K562 (cell line): ENCODE measurements around the gene IRF2BP2. TPM values are rescaled to one million over a fixed set of nuclear protein-coding genes. Genes with fewer than 3 reads are reported as not detected.

Source experiments
- CREB1 ChIP-seq, 2 experiments: sonication (generic) in 1 of 2; formaldehyde crosslinking in 1 of 2; IDR thresholded peaks; 2 replicates each; pipeline versions ENCODE4 v1.6.1 to v1.8.0; 2012 to 2022; ENCODE audit warnings: inconsistent platforms in 1 of 2, mild to moderate bottlenecking in 1 of 2, missing genetic modification reagents in 1 of 2, moderate library complexity in 1 of 2
- CTCFL ChIP-seq: IDR thresholded peaks from 2 replicates; pipeline ENCODE4 v1.6.1; 2011; ENCODE audit warnings: borderline replicate concordance, low read depth, mild to moderate bottlenecking, moderate library complexity, low read length; ENCODE audit not compliant: insufficient read depth, poor library complexity, severe bottlenecking
- CUX1 ChIP-seq: fragments of 200-800 bp; sonication (Bioruptor generic); IDR thresholded peaks from 2 replicates; pipeline ENCODE4 v1.6.1; 2016; ENCODE audit warnings: missing genetic modification characterization, missing compliant biosample characterization
- HDGF ChIP-seq: fragments of 450-650 bp; IDR thresholded peaks from 2 replicates; pipeline ENCODE4 v1.6.1; 2016
- HES1 ChIP-seq: fragments of 450-650 bp; IDR thresholded peaks from 2 replicates; pipeline ENCODE4 v1.6.1; 2016; ENCODE audit warnings: low read depth, mild to moderate bottlenecking, moderate library complexity
- IRF9 ChIP-seq: fragments of 450-650 bp; IDR thresholded peaks from 2 replicates; pipeline ENCODE4 v1.6.1; 2016; ENCODE audit warnings: missing biosample characterization, missing genetic modification characterization
- KDM2B ChIP-seq: fragments of 250-450 bp; sonication (Bioruptor Pico); IDR thresholded peaks from 2 replicates; pipeline ENCODE4 v1.8.0; 2021; ENCODE audit warnings: mild to moderate bottlenecking, moderate library complexity
- RBM17 ChIP-seq: fragments of 200-400 bp; formaldehyde crosslinking; IDR thresholded peaks from 2 replicates; pipeline ENCODE4 v1.6.1; 2017; ENCODE audit warnings: low read depth, mild to moderate bottlenecking, low read length, borderline replicate concordance
- SNAPC5 ChIP-seq: fragments of 250-450 bp; sonication (Bioruptor Pico); IDR thresholded peaks from 2 replicates; pipeline ENCODE4 v1.8.0; 2021; ENCODE audit warnings: moderate library complexity, mild to moderate bottlenecking, inconsistent platforms
- TAF1 ChIP-seq: IDR thresholded peaks from 2 replicates; pipeline ENCODE4 v1.6.1; 2011; ENCODE audit warnings: mild to moderate bottlenecking, low read length, moderate library complexity; ENCODE audit not compliant: insufficient read depth, control insufficient read depth, severe bottlenecking; ENCODE audit errors: extremely low read depth
- ZBTB2 ChIP-seq: fragments of 450-650 bp; IDR thresholded peaks from 2 replicates; pipeline ENCODE4 v1.6.1; 2016; ENCODE audit warnings: antibody characterized with exemption
- ZBTB5 ChIP-seq: fragments of 450-650 bp; IDR thresholded peaks from 2 replicates; pipeline ENCODE4 v1.6.1; 2017; ENCODE audit warnings: antibody characterized with exemption
- polyA plus RNA-seq, 8 experiments: library from polyadenylated mRNA; depleted of rRNA in 4 of 8; stranded (reverse) in 5 of 8; unstranded in 3 of 8; fragments of >200 nt; fragmentation: Nextera tagmentation in 2 of 8; fragmentation: Illumina TruSeq in 1 of 8; extraction: Ambion mirVana in 2 of 8; extraction: Trizol in 1 of 8; gene quantifications; 2 replicates each; pipeline versions ENCODE4 v1.2.1 to v1.2.3, GENCODE V29; 2011 to 2014; ENCODE audit warnings: inconsistent platforms in 1 of 8, missing spikeins in 1 of 8
- total RNA-seq, 7 experiments: library from RNA; depleted of rRNA in 6 of 7; stranded (reverse); fragments of >200 nt in 6 of 7; fragmentation: Illumina TruSeq in 2 of 7; extraction: Trizol in 2 of 7; gene quantifications; 2 replicates each; pipeline versions ENCODE4 v1.2.1 to v1.2.3, GENCODE V29; 2011 to 2021; ENCODE audit warnings: low replicate concordance in 1 of 7

The IRF2BP2 gene
- total and polyA plus RNA-seq, 9 of the 15 experiments (the other 6 are each of a cell fraction or from before 2014, with no cell fraction given), result 7.7 to 68.6 (median 22.1) TPM

- no peak for TF ChIP-seq CTCFL
- no peak for TF ChIP-seq ZBTB2
- no peak for TF ChIP-seq ZBTB5
- TF ChIP-seq IRF9 (tag), result no peak
- peak; percentile 69 for TF ChIP-seq CUX1 (CRISPR knock-in tag)
- peak; percentile 66; the same call in 1 of the 2 replicates for TF ChIP-seq HES1
- no peak for TF ChIP-seq KDM2B (CRISPR knock-in tag)
- TF ChIP-seq SNAPC5, result no peak
- no peak; the same call in 1 of the 2 replicates for TF ChIP-seq HDGF
- TF ChIP-seq RBM17, result no peak
- no peak for TF ChIP-seq TAF1
- no peak for TF ChIP-seq CREB1 (IDR thresholded peaks at IDR 0.05)
- TF ChIP-seq CREB1 (CRISPR knock-in tag; IDR thresholded peaks at IDR 0.05), result no peak
Measured at GRCh38 chr1:234554698-234555311, 55.2 kb downstream of the IRF2BP2 start (continued).
